Kidney (tissue), 14 donors: ENCODE results near the gene AGBL1. TPM values are rescaled to one million over a fixed set of nuclear protein-coding genes. Genes with fewer than 3 reads are reported as not detected.

ENCODE experiments used
- DNase-seq, 5 donors: peaks; one replicate each; pipeline ENCODE4 v3.0.0-alpha.2; 2013 to 2020
- FAIRE-seq: peaks from 2 replicates; lab custom pipeline; 2012; peaks lifted over from hg19 to GRCh38; lab: Jason Lieb, UNC
- H3K27ac ChIP-seq, 2 donors: one replicate each; pipeline ENCODE4 v1.7.0; 2013; ENCODE audit warnings: low read depth in 2 of 2, low read length in 2 of 2, inconsistent platforms in 1 of 2
- H3K27me3 ChIP-seq: one replicate; pipeline ENCODE4 v1.7.1; 2013; ENCODE audit warnings: low read length, inconsistent platforms; ENCODE audit not compliant: control insufficient read depth, insufficient read depth
- H3K36me3 ChIP-seq, 3 donors: one replicate each; pipeline versions ENCODE4 v1.7.0 to v1.7.1; 2013; ENCODE audit warnings: low read length in 3 of 3, control low read depth in 1 of 3, inconsistent platforms in 1 of 3; ENCODE audit not compliant: insufficient read depth in 3 of 3, control insufficient read depth in 2 of 3
- H3K4me1 ChIP-seq, 3 donors: one replicate each; pipeline versions ENCODE4 v1.7.0 to v1.7.1; 2013; ENCODE audit warnings: low read length in 3 of 3, inconsistent platforms in 1 of 3, low read depth in 1 of 3; ENCODE audit not compliant: control insufficient read depth in 2 of 3, insufficient read depth in 2 of 3
- H3K4me3 ChIP-seq, 3 donors: one replicate each; pipeline versions ENCODE4 v1.7.0 to v1.8.1; 2013; ENCODE audit warnings: low read length in 3 of 3, control low read depth in 1 of 3, inconsistent platforms in 1 of 3
- H3K9ac ChIP-seq, 3 donors: one replicate each; pipeline versions ENCODE4 v1.7.0 to v1.7.1; 2013; ENCODE audit warnings: low read length in 3 of 3, control low read depth in 1 of 3, inconsistent platforms in 1 of 3
- H3K9me3 ChIP-seq, 3 donors: one replicate each; pipeline versions ENCODE4 v1.7.0 to v1.7.1; 2013; ENCODE audit warnings: low read length in 3 of 3, control low read depth in 1 of 3, inconsistent platforms in 1 of 3; ENCODE audit not compliant: control insufficient read depth in 2 of 3, insufficient read depth in 1 of 3
- CTCF ChIP-seq: IDR thresholded peaks from 3 replicates; pipeline ENCODE4 v1.5.1; 2012; ENCODE audit warnings: mild to moderate bottlenecking, moderate library complexity, borderline replicate concordance; ENCODE audit not compliant: insufficient read depth; ENCODE audit errors: extremely low read depth
- intact Hi-C: fragments of 100-400 bp; cut with DNase I; formaldehyde crosslinking; loops from one replicate; pipeline ENCODE4 v1.11.1; 2022
- polyA plus RNA-seq: library from polyadenylated mRNA; stranded (reverse); fragments of 350-450 nt; fragmentation: Illumina TruSeq; extraction: RNeasy Lipid Tissue Mini Kit (QIAGEN cat#74804); gene quantifications from one replicate; pipeline ENCODE4 v1.2.3, GENCODE V29; 2014; ENCODE audit warnings: low read depth, low replicate concordance; ENCODE audit not compliant: insufficient read depth
- total RNA-seq: library from RNA; stranded (reverse); fragmentation: NEBNext Ultra II Directional; extraction: Animal tissue kit (Norgen Biotek cat#: 25700); gene quantifications from one replicate; pipeline ENCODE4 v1.2.1, GENCODE V29; 2021
- donor health status: control.
- donor health status: control.
- donor health status: control.
- donor health status: control.
- donor health status: control.
- donor health status: DM: yes; HTN: yes; CAD: no.
- donor health status: Normal renal cell carcinoma (clear cell type).

Gene AGBL1
- total and polyA plus RNA-seq, 2 donors from 2014 or later = not detected

GRCh38 chr15:86384186-86384585, 304.5 kb downstream of the AGBL1 start:
- Histone ChIP-seq H3K4me1 (no peaks in the 10 kb centered on the region), H3K9me3 (no peaks in the 10 kb centered on the region), H3K27me3 (no peaks in the 10 kb centered on the region), H3K4me3 (no peak overlapping the region), H3K27ac (no peak overlapping the region), H3K36me3 (no peaks in the 10 kb centered on the region), H3K9ac (no peak overlapping the region)
- no peak for DNase-seq
- FAIRE-seq = no peak
- TF ChIP-seq CTCF = no peak
- intact Hi-C loops = no loop called here

- Histone ChIP-seq H3K4me3 (no peak overlapping the region), H3K36me3 (no peaks in the 10 kb centered on the region), H3K9me3 (no peaks in the 10 kb centered on the region), H3K27ac (no peak overlapping the region), H3K27me3 (no peaks in the 10 kb centered on the region), H3K9ac (no peak overlapping the region), H3K4me1 (no peaks in the 10 kb centered on the region)
- DNase-seq = no peak
- no peak for TF ChIP-seq CTCF
- intact Hi-C loops = no loop called here
- FAIRE-seq = no peak
These were observed 312.6 kb downstream of the AGBL1 start for GRCh38 chr15:86392296-86392695.

- Histone ChIP-seq H3K4me3 (no peak overlapping the region), H3K9ac (no peak overlapping the region), H3K4me1 (no peaks in the 10 kb centered on the region), H3K27ac (no peak overlapping the region), H3K9me3 (no peaks in the 10 kb centered on the region), H3K36me3 (no peaks in the 10 kb centered on the region), H3K27me3 (no peaks in the 10 kb centered on the region)
- DNase-seq (no peak), FAIRE-seq (no peak)
- TF ChIP-seq CTCF = no peak
- intact Hi-C loops = no loop called here
These were observed 313.2 kb downstream of the AGBL1 start for GRCh38 chr15:86392874-86393273.

GRCh38 chr15:86394866-86395265, 315.2 kb downstream of the AGBL1 start:
- Histone ChIP-seq H3K9me3 (no peaks in the 10 kb centered on the region), H3K4me1 (no peaks in the 10 kb centered on the region), H3K36me3 (no peaks in the 10 kb centered on the region), H3K27me3 (no peaks in the 10 kb centered on the region), H3K4me3 (no peak overlapping the region), H3K27ac (no peak overlapping the region), H3K9ac (no peak overlapping the region)
- intact Hi-C loops = no loop called here
- no peak for TF ChIP-seq CTCF
- FAIRE-seq (no peak), DNase-seq (no peak)
